Adrenal gland (tissue), 12 donors: ENCODE results near the gene ARF1. TPM values are rescaled to one million over a fixed set of nuclear protein-coding genes. Genes with fewer than 3 reads are reported as not detected.

ENCODE experiments used
- DNase-seq, 7 donors: peaks; one replicate each; pipeline ENCODE4 v3.0.0-alpha.2; 2019 to 2020
- H3K27ac ChIP-seq, 5 donors: fragments of 200-600 bp; sonication (generic) in 4 of 5; 1 replicate in 3 of 5; 2 replicates in 2 of 5; pipeline versions ENCODE4 v1.5.1 to v1.8.0; 2016 to 2020; ENCODE audit warnings: mild to moderate bottlenecking in 1 of 5
- H3K27me3 ChIP-seq: fragments of 200-600 bp; 2 replicates; pipeline ENCODE4 v1.8.0; 2021
- H3K36me3 ChIP-seq, 2 donors: fragments of 200-600 bp; replicated peaks in 1 of 2; 1 replicate in 1 of 2; 2 replicates in 1 of 2; pipeline versions ENCODE4 v1.5.1 to v1.8.0; 2018 to 2022
- H3K4me1 ChIP-seq, 2 donors: fragments of 200-600 bp; replicated peaks in 1 of 2; 1 replicate in 1 of 2; 2 replicates in 1 of 2; pipeline versions ENCODE4 v1.5.1 to v1.8.0; 2018 to 2021
- H3K4me3 ChIP-seq, 4 donors: fragments of 200-600 bp; sonication (generic) in 3 of 4; one replicate each; pipeline ENCODE4 v1.5.1; 2016 to 2018
- H3K9me3 ChIP-seq, 3 donors: fragments of 200-600 bp; sonication (generic) in 1 of 3; replicated peaks in 1 of 3; 1 replicate in 2 of 3; 2 replicates in 1 of 3; pipeline versions ENCODE4 v1.5.1 to v1.8.0; 2016 to 2021
- CTCF ChIP-seq, 6 experiments: fragments of 450-650 bp in 4 of 6; fragments of 200-600 bp in 2 of 6; sonication (generic) in 1 of 6; IDR thresholded peaks; 1 replicate in 5 of 6; 2 replicates in 1 of 6; pipeline versions ENCODE4 v1.5.1 to v1.8.0; 2016 to 2021; ENCODE audit warnings: antibody characterized with exemption in 6 of 6, mild to moderate bottlenecking in 2 of 6, moderate library complexity in 1 of 6
- POLR2A ChIP-seq, 2 donors: fragments of 450-650 bp; IDR thresholded peaks; one replicate each; pipeline ENCODE4 v1.6.1; 2017; ENCODE audit warnings: antibody characterized with exemption in 2 of 2, mild to moderate bottlenecking in 2 of 2, moderate library complexity in 1 of 2
- WGBS, 4 donors: extraction: QIAGEN DNeasy Blood & Tissue Kit in 2 of 4; methylation state at CpG; one replicate each; pipeline versions ENCODE4 v1.1.5 to v1.1.7; 2013 to 2017; 5-methylcytosine and 5-hydroxymethylcytosine counted together
- intact Hi-C, 2 donors: fragments of 100-400 bp; cut with DNase I; formaldehyde crosslinking; loops; one replicate each; pipeline versions ENCODE4 v1.14.1 to v1.15.0; 2022 to 2023
- polyA plus RNA-seq, 3 donors: library from polyadenylated mRNA; stranded (reverse); fragments of 200-250 nt in 2 of 3; fragments of 350-450 nt in 1 of 3; fragmentation: Illumina TruSeq in 1 of 3; extraction: RNeasy Lipid Tissue Mini Kit (QIAGEN cat#74804) in 1 of 3; gene quantifications; one replicate each; pipeline ENCODE4 v1.2.3, GENCODE V29; 2013 to 2014
- total RNA-seq, 9 donors: library from RNA; depleted of rRNA in 4 of 9; stranded (reverse); fragments of >200 nt in 4 of 9; fragments of 120-200 nt in 1 of 9; fragmentation: NEBNext Ultra II Directional in 1 of 9; extraction: Animal tissue kit (Norgen Biotek cat#: 25700) in 1 of 9; gene quantifications; one replicate each; pipeline versions ENCODE4 v1.1.0 to v1.2.4, GENCODE V29; 2013 to 2023
- donor health status: healthy with polysubstance abuse.
- donor health status: Bipolar disorder and iron deficiency.
- donor health status: DM: yes; HTN: yes; CAD: no.
- donor health status: DM: no; HTN: no; CAD: no.
- donor health status: DM: no; HTN: no; CAD: no.
- donor health status: DM: yes; HTN: yes; CAD: no.

ARF1 gene
- total and polyA plus RNA-seq, 12 donors = 200 to 611 (median 381) TPM

- H3K4me3 ChIP-seq = no peak overlapping the region
- no peaks in the 10 kb centered on the region for H3K36me3 ChIP-seq
- no peaks in the 10 kb centered on the region for H3K4me1 ChIP-seq
- no peaks in the 10 kb centered on the region for H3K9me3 ChIP-seq
- WGBS, 4 donors = 57 to 70% (median 70%) methylated on average over 2 of the region's 2 CpGs
- TF ChIP-seq POLR2A (IDR thresholded peaks at IDR 0.05) (no peak), CTCF (IDR thresholded peaks at IDR 0.05) (no peak)
- H3K27ac ChIP-seq = no peak overlapping the region
- intact Hi-C loops = no loop called here
- no peak for DNase-seq
- H3K27me3 ChIP-seq = no peaks in the 10 kb centered on the region
Observed at GRCh38 chr1:228123505-228123904, 41.0 kb downstream of the ARF1 start.

- Histone ChIP-seq H3K9me3 (no peaks in the 10 kb centered on the region), H3K27me3 (no peaks in the 10 kb centered on the region), H3K27ac (no peak overlapping the region), H3K36me3 (no peaks in the 10 kb centered on the region), H3K4me3 (no peak overlapping the region), H3K4me1 (no peaks in the 10 kb centered on the region)
- no peak for TF ChIP-seq CTCF (IDR thresholded peaks at IDR 0.05)
- TF ChIP-seq POLR2A (IDR thresholded peaks at IDR 0.05) = no peak
- WGBS, 4 donors = 71 to 80% (median 76%) methylated on average over 5 of the region's 5 CpGs
- no peak for DNase-seq
- intact Hi-C loops = no loop called here
Observed at GRCh38 chr1:228125185-228125584, 42.7 kb downstream of the ARF1 start.

GRCh38 chr1:228131766-228132165 is 49.3 kb downstream of the ARF1 start:
- Histone ChIP-seq H3K36me3 (no peaks in the 10 kb centered on the region), H3K9me3 (no peaks in the 10 kb centered on the region), H3K4me3 (no peak overlapping the region), H3K4me1 (peaks cover 0 to 8% of the 10 kb centered on the region in 2 donors), H3K27ac (no peak overlapping the region), H3K27me3 (no peaks in the 10 kb centered on the region)
- 77 to 93% (median 84%) methylated on average over 2 of the region's 2 CpGs for WGBS, 4 donors
- intact Hi-C loops = loop anchor here in 1 of 2 donors (5.0 kb wide), 1 partner anchor 386 kb away; no protein-coding TSS in a partner anchor
- TF ChIP-seq POLR2A (IDR thresholded peaks at IDR 0.05) (no peak), CTCF (IDR thresholded peaks at IDR 0.05) (no peak)
- DNase-seq = no peak

- peaks cover 5 to 8% of the 10 kb centered on the region in 2 donors for H3K4me1 ChIP-seq
- intact Hi-C loops = loop anchor here in 1 of 2 donors (5.0 kb wide), 1 partner anchor 383 kb away; no protein-coding TSS in a partner anchor
Observed at GRCh38 chr1:228134591-228134990, 52.1 kb downstream of the ARF1 start.

More at GRCh38 chr1:228134591-228134990, 52.1 kb downstream of the ARF1 start:
- Histone ChIP-seq H3K9me3 (no peaks in the 10 kb centered on the region), H3K27ac (no peak overlapping the region), H3K4me3 (no peak overlapping the region), H3K27me3 (no peaks in the 10 kb centered on the region), H3K36me3 (no peaks in the 10 kb centered on the region)
- DNase-seq = no peak
- TF ChIP-seq CTCF (IDR thresholded peaks at IDR 0.05) (no peak), POLR2A (IDR thresholded peaks at IDR 0.05) (no peak)
- 79 to 87% (median 83%) methylated on average over 4 to 12 of the region's 12 CpGs for WGBS, 4 donors
